Skeletal muscle tissue (tissue), 4 donors: Measurements from ENCODE around the gene WBP2. TPM values are rescaled to one million over a fixed set of nuclear protein-coding genes. Genes with fewer than 3 reads are reported as not detected.
"Not testable (repeated sequence)": the region's sequence is repeated elsewhere in the genome, so short reads cannot be mapped to it uniquely, and the experiment has no call there.

Experiments used
- H3K27ac ChIP-seq: one replicate; pipeline ENCODE4 v1.7.0; 2013; ENCODE audit warnings: mild to moderate bottlenecking, low read depth, low read length, inconsistent platforms
- H3K27me3 ChIP-seq, 3 donors: one replicate each; pipeline ENCODE4 v1.7.0; 2013; ENCODE audit warnings: low read length in 3 of 3; ENCODE audit not compliant: control insufficient read depth in 3 of 3, insufficient read depth in 3 of 3
- H3K36me3 ChIP-seq, 3 donors: one replicate each; pipeline ENCODE4 v1.7.0; 2013; ENCODE audit warnings: low read length in 3 of 3; ENCODE audit not compliant: control insufficient read depth in 3 of 3, insufficient read depth in 3 of 3
- H3K4me1 ChIP-seq, 3 donors: one replicate each; pipeline ENCODE4 v1.7.0; 2013; ENCODE audit warnings: low read length in 3 of 3, mild to moderate bottlenecking in 3 of 3; ENCODE audit not compliant: control insufficient read depth in 3 of 3, insufficient read depth in 3 of 3
- H3K4me3 ChIP-seq, 3 donors: one replicate each; pipeline ENCODE4 v1.7.0; 2013; ENCODE audit warnings: low read length in 3 of 3
- H3K9ac ChIP-seq, 3 donors: one replicate each; pipeline ENCODE4 v1.7.0; 2013; ENCODE audit warnings: low read length in 3 of 3, mild to moderate bottlenecking in 3 of 3, moderate library complexity in 2 of 3, low read depth in 1 of 3
- H3K9me3 ChIP-seq, 3 donors: one replicate each; pipeline ENCODE4 v1.7.0; 2013; ENCODE audit warnings: low read length in 3 of 3; ENCODE audit not compliant: control insufficient read depth in 3 of 3
- total RNA-seq: library from RNA; depleted of rRNA; stranded (reverse); fragments of >200 nt; gene quantifications from one replicate; pipeline ENCODE4 v1.2.3, GENCODE V29; 2014
- donor health status: Osteomylitis.

The WBP2 gene
- total RNA-seq, 1 donor from 2014 or later = 17.7 TPM

DNA sequence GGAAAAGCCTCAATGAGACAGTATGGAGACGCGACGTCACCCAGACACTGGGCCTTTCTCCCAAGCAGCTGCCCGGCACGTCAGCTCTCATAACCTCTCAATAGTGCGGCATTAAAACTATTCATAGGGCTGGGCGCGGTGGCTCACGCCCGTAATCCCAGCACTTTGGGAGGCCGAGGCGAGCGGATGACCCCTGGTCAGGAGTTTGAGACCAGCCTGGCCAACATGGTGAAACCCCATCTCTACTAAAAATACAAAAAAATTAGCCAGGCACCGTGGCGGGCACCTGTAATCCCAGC is 3.5 kb downstream of the WBP2 start:
- not testable (repeated sequence) for H3K4me3 ChIP-seq, H3K9me3 ChIP-seq, H3K27me3 ChIP-seq
- Histone ChIP-seq H3K27ac (peak overlapping the region; percentile 71), H3K36me3 (peaks cover 45 to 46% (median 46%) of the 10 kb centered on the region in 3 donors), H3K9ac (peak overlapping the region in 2 of 3 donors; percentile 2 to 71), H3K4me1 (peaks cover 51 to 77% (median 65%) of the 10 kb centered on the region in 3 donors)

DNA sequence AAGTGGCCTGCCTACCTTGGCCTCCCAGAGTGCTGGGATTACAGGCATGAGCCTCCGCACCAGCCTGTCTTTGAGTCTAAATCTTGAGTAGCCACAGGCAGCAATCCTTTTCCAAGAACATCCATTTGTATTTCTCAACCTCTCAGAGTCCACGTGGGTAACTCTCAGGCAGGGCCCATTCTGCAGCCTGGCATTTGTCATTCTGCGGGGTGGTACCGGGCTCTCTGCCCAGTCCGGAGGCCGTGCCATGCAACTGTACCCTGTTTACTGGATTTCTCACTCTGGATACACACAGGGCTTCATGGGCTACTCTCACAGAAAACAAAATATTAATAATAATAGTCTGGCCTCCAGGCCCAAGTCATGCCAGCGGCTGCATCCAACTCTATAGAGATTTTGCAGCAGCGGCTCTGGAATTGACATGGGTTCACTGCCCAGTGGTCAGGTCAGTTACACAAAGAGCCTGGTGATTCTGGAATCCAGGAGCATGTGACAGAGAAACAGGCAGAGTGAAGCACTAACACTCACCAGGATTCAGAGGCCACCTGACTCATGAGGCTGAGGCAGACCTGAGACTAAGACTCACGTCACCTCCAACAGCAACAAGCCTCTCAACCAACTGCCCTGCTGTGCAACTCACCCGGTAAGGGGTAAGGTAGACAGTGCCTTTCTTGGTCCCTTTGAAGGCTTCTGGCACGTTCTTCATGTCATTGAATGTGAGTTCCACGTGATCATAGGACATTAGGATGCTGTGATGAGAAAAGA is 4.0 kb downstream of the WBP2 start:
- Histone ChIP-seq H3K4me3 (peak overlapping the region in 1 of 3 donors; percentile 29), H3K9ac (peak overlapping the region in 2 of 3 donors; percentile 2 to 71), H3K27ac (peak overlapping the region; percentile 71), H3K4me1 (peaks cover 48 to 79% (median 65%) of the 10 kb centered on the region in 3 donors), H3K27me3 (no peaks in the 10 kb centered on the region), H3K9me3 (no peaks in the 10 kb centered on the region), H3K36me3 (peaks cover 50 to 51% (median 51%) of the 10 kb centered on the region in 3 donors)

DNA sequence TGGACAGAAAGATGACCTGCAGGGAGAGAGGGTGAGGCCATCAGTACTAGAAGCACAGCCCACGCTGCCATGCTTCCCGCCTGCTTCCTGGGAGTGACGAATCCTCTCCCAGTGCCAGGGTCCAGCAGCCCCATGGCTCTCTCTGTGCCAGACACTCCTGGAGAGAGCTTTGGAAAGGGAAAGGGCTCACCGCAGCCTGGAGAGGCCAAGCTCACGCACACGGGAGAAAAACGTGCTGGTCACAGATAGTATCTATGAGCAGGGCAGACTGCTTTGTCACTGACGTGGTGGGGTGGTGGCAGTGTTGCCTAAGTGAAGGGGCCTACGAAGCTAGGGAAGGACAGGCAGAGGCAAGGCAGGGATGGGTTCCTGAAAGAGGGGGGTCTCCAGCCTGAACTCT is 5.4 kb downstream of the WBP2 start:
- Histone ChIP-seq H3K9ac (peak overlapping the region in 1 of 3 donors; percentile 50), H3K4me1 (peaks cover 60 to 88% (median 77%) of the 10 kb centered on the region in 3 donors), H3K27me3 (no peaks in the 10 kb centered on the region), H3K4me3 (no peak overlapping the region), H3K36me3 (peaks cover 54 to 55% (median 54%) of the 10 kb centered on the region in 3 donors), H3K9me3 (no peaks in the 10 kb centered on the region), H3K27ac (peak overlapping the region; percentile 71)

DNA sequence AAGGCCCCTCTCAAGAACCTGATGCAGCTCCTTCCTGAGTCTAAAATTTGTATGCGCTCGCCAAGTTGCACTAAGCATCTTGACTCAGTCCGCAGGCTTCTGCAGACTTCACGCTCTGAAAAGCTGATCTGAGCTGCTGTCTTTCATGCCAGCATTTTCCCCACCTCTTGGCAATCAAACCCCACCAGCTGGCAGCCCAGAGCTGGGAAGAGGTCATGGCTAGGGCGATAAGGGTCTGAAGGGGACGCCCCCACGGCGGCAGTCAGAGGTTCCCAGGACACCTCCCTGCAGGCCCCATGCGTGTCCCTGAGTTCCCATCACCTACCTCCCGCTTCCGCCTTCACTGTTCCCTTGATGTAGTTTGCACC is 5.9 kb downstream of the WBP2 start:
- no peaks in the 10 kb centered on the region for H3K9me3 ChIP-seq
- H3K27me3 ChIP-seq = no peaks in the 10 kb centered on the region
- H3K4me1 ChIP-seq = peaks cover 57 to 85% (median 74%) of the 10 kb centered on the region in 3 donors
- H3K27ac ChIP-seq = peak overlapping the region; percentile 71
- peak overlapping the region in 1 of 3 donors; percentile 50 for H3K9ac ChIP-seq
- peaks cover 54 to 55% (median 54%) of the 10 kb centered on the region in 3 donors for H3K36me3 ChIP-seq
- no peak overlapping the region for H3K4me3 ChIP-seq

DNA sequence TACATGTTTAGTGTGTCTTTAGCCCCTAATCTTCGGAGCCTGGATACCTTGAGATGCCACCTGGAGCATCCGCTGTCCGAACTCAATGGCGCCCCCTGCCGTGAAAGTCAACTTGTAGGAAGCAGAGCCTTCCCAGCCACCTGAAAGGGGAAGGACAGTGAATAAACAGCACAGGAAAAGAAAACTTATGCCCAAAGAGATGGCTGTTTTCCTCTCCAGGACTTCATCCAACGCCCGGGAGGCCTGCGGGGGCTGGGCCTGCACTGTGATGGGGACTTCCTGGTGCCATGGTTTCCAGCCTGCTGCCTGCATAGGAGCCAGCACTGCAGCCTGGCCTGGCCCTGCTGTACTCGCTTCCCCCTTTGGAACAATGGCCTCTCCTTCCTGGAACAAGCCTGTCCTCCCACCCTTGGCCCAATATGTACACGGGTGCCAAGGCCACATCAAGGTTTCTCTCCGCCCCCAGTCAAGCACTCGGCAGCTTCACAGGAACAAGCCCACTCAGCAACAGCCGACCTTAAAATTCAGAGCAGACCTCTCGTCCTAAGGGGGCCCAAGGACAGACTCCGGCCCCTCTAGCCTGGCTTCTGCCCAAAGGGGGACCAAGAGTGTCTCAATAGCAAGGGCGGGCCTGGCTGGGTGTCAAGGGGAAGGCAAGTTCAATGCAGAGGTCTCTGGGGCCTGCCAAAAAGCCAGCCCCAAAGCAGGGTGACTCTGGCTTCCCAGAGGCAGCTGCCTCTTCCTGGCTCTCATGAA is 6.4 kb downstream of the WBP2 start:
- Histone ChIP-seq H3K27me3 (no peaks in the 10 kb centered on the region), H3K4me3 (peak overlapping the region in 1 of 3 donors; percentile 14), H3K9ac (peak overlapping the region in 1 of 3 donors; percentile 47), H3K36me3 (peaks cover 54 to 55% (median 54%) of the 10 kb centered on the region in 3 donors), H3K4me1 (peaks cover 52 to 80% (median 70%) of the 10 kb centered on the region in 3 donors), H3K9me3 (no peaks in the 10 kb centered on the region), H3K27ac (peak overlapping the region; percentile 71)

DNA sequence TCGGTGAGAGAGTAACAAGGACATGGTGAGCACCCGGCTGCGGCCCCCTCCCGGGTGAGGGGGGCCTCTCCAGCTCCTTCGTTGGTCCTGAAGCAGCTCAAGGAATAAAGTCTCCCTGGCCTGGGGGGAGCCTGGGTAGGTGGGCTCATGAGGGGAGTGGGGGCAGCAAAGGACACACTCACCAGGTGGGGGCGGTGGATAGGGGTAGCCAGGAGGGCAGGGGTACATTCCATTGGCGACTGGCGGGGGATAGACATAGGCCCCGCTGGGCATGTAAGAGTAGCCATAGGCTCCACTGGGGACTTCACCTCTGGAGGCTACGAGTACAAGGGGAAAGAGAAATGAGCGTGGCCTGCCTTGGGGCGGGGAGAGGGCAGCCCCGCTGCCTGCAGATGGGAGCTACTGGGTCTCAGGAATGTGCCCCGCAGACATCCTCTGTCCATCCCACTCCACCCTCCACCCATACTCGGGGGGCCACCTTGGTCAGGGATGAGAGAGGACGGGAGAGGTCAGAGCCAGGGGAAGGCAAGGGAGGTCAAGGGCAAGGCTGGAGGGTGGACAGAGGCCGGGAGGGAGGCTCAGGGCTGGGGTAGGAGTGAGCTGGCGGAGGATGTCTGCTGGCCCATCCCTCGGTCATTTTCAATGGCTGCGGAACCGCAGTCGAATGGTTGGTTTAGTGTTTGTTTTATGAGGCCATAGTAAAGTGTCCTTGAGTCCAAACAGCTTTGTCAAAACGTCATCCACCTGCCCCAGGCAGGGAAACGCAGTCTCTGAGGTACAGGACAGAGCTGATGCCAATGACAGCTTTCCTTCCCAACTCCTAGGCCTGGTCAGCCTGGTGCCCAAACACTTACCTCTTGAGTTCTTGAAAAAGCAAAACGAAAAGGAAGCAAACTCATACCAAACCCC is 7.3 kb downstream of the WBP2 start:
- Histone ChIP-seq H3K9ac (peak overlapping the region in 1 of 3 donors; percentile 45), H3K27me3 (no peaks in the 10 kb centered on the region), H3K36me3 (peaks cover 54 to 55% (median 54%) of the 10 kb centered on the region in 3 donors), H3K27ac (peak overlapping the region; percentile 38), H3K4me1 (peaks cover 46 to 71% (median 63%) of the 10 kb centered on the region in 3 donors), H3K9me3 (no peaks in the 10 kb centered on the region), H3K4me3 (peak overlapping the region in 1 of 3 donors; percentile 14)

DNA sequence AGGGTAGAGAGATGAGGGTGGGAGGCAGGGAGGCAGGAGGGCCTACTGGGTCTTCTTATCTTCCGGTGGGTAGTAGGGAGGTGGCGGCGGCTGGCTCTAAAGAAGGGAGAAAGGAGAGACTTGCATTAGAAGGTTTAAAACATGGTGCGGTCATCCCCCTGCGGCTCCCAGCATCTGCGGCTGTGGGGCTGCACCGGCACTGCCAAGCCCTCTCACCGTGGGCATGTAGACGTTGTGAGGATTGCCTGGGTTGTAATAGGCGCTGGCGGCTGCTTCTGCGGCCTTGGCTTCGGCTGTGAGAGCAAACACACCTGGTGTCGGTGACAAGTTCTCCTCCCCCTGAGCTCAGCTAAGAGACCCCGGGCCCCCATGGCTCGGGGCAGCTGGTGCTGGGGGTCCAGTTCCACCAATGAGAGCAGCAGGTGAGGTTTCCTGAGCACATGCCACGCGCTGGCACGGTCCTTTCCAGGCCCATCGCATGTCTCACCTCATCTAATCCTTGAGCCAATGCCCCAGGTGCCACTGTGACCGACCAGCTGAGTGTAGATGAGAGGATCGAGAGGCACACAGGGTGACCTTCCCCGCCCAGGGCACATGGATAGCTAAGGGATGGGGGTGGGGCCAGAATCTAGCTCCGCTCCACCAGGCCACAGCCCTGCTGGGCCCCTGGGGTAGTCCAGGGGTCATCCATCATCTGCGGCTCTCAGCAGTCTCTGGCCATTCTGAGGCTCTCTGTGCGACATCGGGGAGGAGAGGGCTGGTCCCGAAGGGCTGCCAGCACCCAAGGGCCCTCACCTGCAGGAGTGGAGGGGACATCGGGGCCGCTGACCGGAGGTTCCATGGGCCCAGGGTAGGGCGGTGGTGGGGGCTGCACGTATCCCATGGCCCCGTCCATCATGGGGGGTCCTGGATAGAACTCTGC is 8.2 kb downstream of the WBP2 start:
- Histone ChIP-seq H3K9me3 (no peaks in the 10 kb centered on the region), H3K27me3 (no peaks in the 10 kb centered on the region), H3K36me3 (peaks cover 54 to 59% (median 55%) of the 10 kb centered on the region in 3 donors), H3K4me3 (no peak overlapping the region), H3K9ac (no peak overlapping the region), H3K4me1 (peaks cover 46 to 69% (median 63%) of the 10 kb centered on the region in 3 donors), H3K27ac (peak overlapping the region; percentile 90)

DNA sequence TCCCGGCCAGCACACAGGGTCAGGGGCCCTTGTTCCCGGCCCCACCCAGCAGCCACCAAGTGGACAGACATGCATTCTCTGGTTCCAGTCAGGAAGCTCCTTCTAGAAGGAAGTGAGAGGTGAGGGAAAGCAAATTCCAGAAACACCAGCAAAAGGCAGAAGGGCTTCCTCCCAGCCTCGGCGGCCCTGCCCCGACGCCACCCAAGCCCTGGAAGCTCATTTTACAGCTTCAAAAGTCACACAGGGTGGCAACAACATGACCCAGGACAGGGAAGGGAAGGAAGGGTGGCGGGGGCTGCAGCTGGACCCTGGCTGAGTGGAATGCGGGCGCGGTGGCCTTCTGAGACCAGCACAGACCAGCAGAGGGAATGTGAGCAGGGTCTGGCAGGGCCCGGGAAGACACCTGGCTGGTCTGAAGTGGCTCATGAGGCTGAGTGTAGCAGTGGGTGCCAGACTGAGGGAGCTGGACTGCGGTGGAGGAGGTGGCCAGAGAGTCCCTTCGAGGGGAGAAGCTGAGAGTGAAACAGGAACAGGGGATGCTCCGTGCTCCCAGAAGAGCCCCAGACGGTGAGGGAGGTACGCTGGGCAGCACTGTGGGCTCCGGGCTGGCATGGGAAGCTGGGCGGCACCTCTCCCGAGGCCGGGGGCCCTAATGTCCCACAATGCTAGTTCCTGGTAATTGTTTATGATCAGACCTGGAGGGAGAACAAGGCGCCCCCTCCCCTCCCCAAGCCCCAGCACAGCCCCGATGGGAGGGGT is 9.0 kb downstream of the WBP2 start:
- H3K4me1 ChIP-seq = peaks cover 41 to 61% (median 57%) of the 10 kb centered on the region in 3 donors
- H3K9ac ChIP-seq = peak overlapping the region; percentile 57 to 85 (median 72)
- peaks cover 50 to 55% (median 51%) of the 10 kb centered on the region in 3 donors for H3K36me3 ChIP-seq
- H3K27me3 ChIP-seq = no peaks in the 10 kb centered on the region
- H3K4me3 ChIP-seq = no peak overlapping the region
- H3K27ac ChIP-seq = peak overlapping the region; percentile 90
- H3K9me3 ChIP-seq = no peaks in the 10 kb centered on the region
